ENCODE measurements around the gene PRKCQ. TPM values are rescaled to one million over a fixed set of nuclear protein-coding genes. Genes with fewer than 3 reads are reported as not detected.

PRKCQ gene
- total RNA-seq, 4 donors from 2014 or later: 1.4 to 2.8 TPM; not detected in 2

GRCh38 chr10:6619660-6620059 is 39.6 kb upstream of the PRKCQ start:
- no peaks in the 10 kb centered on the region for H3K4me1 ChIP-seq
- no peaks in the 10 kb centered on the region for H3K36me3 ChIP-seq
- no peaks in the 10 kb centered on the region for H3K27me3 ChIP-seq
- intact Hi-C loops (cut with DNase I; ENCODE audit: low total_unique reads): no loop called here
- no peak for TF ChIP-seq CTCF (IDR thresholded peaks at IDR 0.05)
- no peak for TF ChIP-seq POLR2A (IDR thresholded peaks at IDR 0.05)
- H3K4me3 ChIP-seq: no peak overlapping the region
- DNase-seq: peak; percentile 16 to 21
- no peaks in the 10 kb centered on the region for H3K9me3 ChIP-seq
- H3K27ac ChIP-seq: no peak overlapping the region

GRCh38 chr10:6618340-6618739 is 38.3 kb upstream of the PRKCQ start:
- H3K27me3 ChIP-seq: no peaks in the 10 kb centered on the region
- no peak for TF ChIP-seq CTCF (IDR thresholded peaks at IDR 0.05)
- no peak for TF ChIP-seq POLR2A (IDR thresholded peaks at IDR 0.05)
- H3K9me3 ChIP-seq: no peaks in the 10 kb centered on the region
- H3K4me1 ChIP-seq: no peaks in the 10 kb centered on the region
- H3K36me3 ChIP-seq: no peaks in the 10 kb centered on the region
- H3K27ac ChIP-seq: no peak overlapping the region
- intact Hi-C loops (cut with DNase I; ENCODE audit: low total_unique reads): no loop called here
- no peak for DNase-seq
- H3K4me3 ChIP-seq: no peak overlapping the region

- no peaks in the 10 kb centered on the region for H3K27me3 ChIP-seq
- no peak overlapping the region for H3K4me3 ChIP-seq
- no peak for TF ChIP-seq CTCF (IDR thresholded peaks at IDR 0.05)
- no peak for TF ChIP-seq POLR2A (IDR thresholded peaks at IDR 0.05)
- no peaks in the 10 kb centered on the region for H3K36me3 ChIP-seq
- no peaks in the 10 kb centered on the region for H3K4me1 ChIP-seq
- no peak for DNase-seq
- intact Hi-C loops (cut with DNase I; ENCODE audit: low total_unique reads): no loop called here
- H3K27ac ChIP-seq: no peak overlapping the region
- no peaks in the 10 kb centered on the region for H3K9me3 ChIP-seq
Measured at GRCh38 chr10:6617309-6618076, 37.4 kb upstream of the PRKCQ start.

GRCh38 chr10:6615971-6616370 is 35.9 kb upstream of the PRKCQ start:
- no peaks in the 10 kb centered on the region for H3K4me1 ChIP-seq
- no peaks in the 10 kb centered on the region for H3K27me3 ChIP-seq
- H3K36me3 ChIP-seq: no peaks in the 10 kb centered on the region
- H3K9me3 ChIP-seq: no peaks in the 10 kb centered on the region
- intact Hi-C loops (cut with DNase I; ENCODE audit: low total_unique reads): no loop called here
- TF ChIP-seq POLR2A (IDR thresholded peaks at IDR 0.05) (no peak), CTCF (IDR thresholded peaks at IDR 0.05) (no peak)
- H3K27ac ChIP-seq: no peak overlapping the region
- DNase-seq: no peak
- H3K4me3 ChIP-seq: no peak overlapping the region

- intact Hi-C loops (cut with DNase I; ENCODE audit: low total_unique reads): no loop called here
- no peak for TF ChIP-seq CTCF (IDR thresholded peaks at IDR 0.05)
- no peak for TF ChIP-seq POLR2A (IDR thresholded peaks at IDR 0.05)
Measured at GRCh38 chr10:6612371-6612770, 32.3 kb upstream of the PRKCQ start.

More at GRCh38 chr10:6612371-6612770, 32.3 kb upstream of the PRKCQ start:
- H3K27ac ChIP-seq: no peak overlapping the region
- H3K27me3 ChIP-seq: no peaks in the 10 kb centered on the region
- no peaks in the 10 kb centered on the region for H3K9me3 ChIP-seq
- H3K4me1 ChIP-seq: no peaks in the 10 kb centered on the region
- no peaks in the 10 kb centered on the region for H3K36me3 ChIP-seq
- H3K4me3 ChIP-seq: no peak overlapping the region
- DNase-seq: no peak

All from uterus (tissue), 4 donors.